HCT116 (cell line): ENCODE results near the gene CADPS. TPM values are rescaled to one million over a fixed set of nuclear protein-coding genes. Genes with fewer than 3 reads are reported as not detected.

Experiments
- ATAC-seq: fragments of 200-7000 bp; cut with Tn5 transposase; 2 replicates; pipeline ENCODE4 v1.9.1; 2020; ENCODE audit warnings: mild to moderate bottlenecking, moderate library complexity
- BruUV-seq: library from RNA; stranded (reverse); fragments of 400-500 nt; replicated peaks from 2 replicates; lab custom pipeline; 2021; lab: Mats Ljungman, UMichigan
- CTCF ChIA-PET: fragments of 300-600 bp; sonication (Branson Sonifier 250); formaldehyde crosslinking; loops from one replicate; lab custom pipeline; 2021; ENCODE audit warnings: antibody characterized with exemption; lab: Charles Lee
- POLR2A ChIA-PET: fragments of 300-600, 350-600 bp; sonication (Branson Sonifier 250); formaldehyde crosslinking; loops from one replicate; lab custom pipeline; 2021; ENCODE audit warnings: antibody characterized with exemption; lab: Charles Lee
- RAD21 ChIA-PET, 2 experiments: fragments of 300-600 bp; sonication (Branson Sonifier 250); formaldehyde crosslinking; loops; one replicate each; lab custom pipeline; 2023; ENCODE audit warnings: low total read pairs in 2 of 2; ENCODE audit not compliant: uncharacterized antibody in 2 of 2, unreplicated experiment in 2 of 2, low non-redundant PET in 1 of 2; lab: Charles Lee
- DNase-seq: peaks from one replicate; pipeline ENCODE4 v3.0.0-alpha.2; 2010; ENCODE audit warnings: low read depth, low spot score
- H2AFZ ChIP-seq: fragments of 200-600 bp; shearing (Covaris generic), sonication (generic); 2 replicates; pipeline ENCODE4 v1.6.1; 2017; ENCODE audit warnings: low read depth, mixed run types, mixed read lengths, antibody characterized with exemption, low read length; ENCODE audit not compliant: poor library complexity, severe bottlenecking
- H3K27ac ChIP-seq: 2 replicates; pipeline ENCODE4 v1.5.1; 2012; ENCODE audit warnings: low read depth, low read length
- H3K27me3 ChIP-seq: fragments of 200-600 bp; sonication (generic); 2 replicates; pipeline ENCODE4 v1.6.1; 2016; ENCODE audit warnings: mixed run types, low read length, mixed read lengths; ENCODE audit not compliant: insufficient read depth
- H3K36me3 ChIP-seq, 2 experiments: fragments of 200-500 bp in 1 of 2; fragments of 200-600 bp in 1 of 2; sonication (Bioruptor generic) in 1 of 2; sonication (generic) in 1 of 2; 2 replicates each; pipeline versions ENCODE4 v1.5.1 to v1.6.1; 2014 to 2016; ENCODE audit warnings: low read length in 2 of 2, inconsistent platforms in 1 of 2, mixed read lengths in 1 of 2, mixed run types in 1 of 2; ENCODE audit not compliant: insufficient read depth in 2 of 2, control insufficient read depth in 1 of 2
- H3K4me1 ChIP-seq, 2 experiments: fragments of 200-600 bp in 1 of 2; sonication (generic) in 1 of 2; 2 replicates each; pipeline versions ENCODE4 v1.5.1 to v1.6.1; 2012 to 2017; ENCODE audit warnings: low read length in 2 of 2, inconsistent platforms in 1 of 2, mild to moderate bottlenecking in 1 of 2, mixed read lengths in 1 of 2, mixed run types in 1 of 2, moderate library complexity in 1 of 2; ENCODE audit not compliant: insufficient read depth in 2 of 2, control insufficient read depth in 1 of 2
- H3K4me2 ChIP-seq: fragments of 200-600 bp; sonication (generic); 2 replicates; pipeline ENCODE4 v1.6.1; 2017; ENCODE audit warnings: mixed run types, low read length, mixed read lengths
- H3K4me3 ChIP-seq, 2 experiments: fragments of 200-600 bp in 1 of 2; sonication (generic) in 1 of 2; replicated peaks in 1 of 2; 2 replicates each; pipeline ENCODE4 v1.5.1; 2011 to 2016; ENCODE audit warnings: low read length in 2 of 2, control low read depth in 1 of 2, low read depth in 1 of 2, mild to moderate bottlenecking in 1 of 2, mixed read lengths in 1 of 2, mixed run types in 1 of 2
- H3K79me2 ChIP-seq: fragments of 200-600 bp; sonication (generic); 2 replicates; pipeline ENCODE4 v1.6.1; 2017; ENCODE audit warnings: mild to moderate bottlenecking, mixed run types, low read length, moderate library complexity, mixed read lengths; ENCODE audit not compliant: insufficient read depth
- H3K9ac ChIP-seq: fragments of 200-600 bp; sonication (generic); 2 replicates; pipeline ENCODE4 v1.6.1; 2016; ENCODE audit warnings: low read length, mixed read lengths
- H3K9me2 ChIP-seq: fragments of 200-600 bp; sonication (generic), shearing (Covaris generic); 2 replicates; pipeline ENCODE4 v1.6.1; 2017; ENCODE audit warnings: mixed run types, mild to moderate bottlenecking, moderate library complexity; ENCODE audit not compliant: insufficient read depth
- H3K9me3 ChIP-seq, 2 experiments: fragments of 200-500 bp in 1 of 2; fragments of 200-600 bp in 1 of 2; sonication (Bioruptor generic) in 1 of 2; sonication (generic) in 1 of 2; 2 replicates each; pipeline ENCODE4 v1.6.1; 2014 to 2017; ENCODE audit warnings: low read length in 2 of 2, mixed read lengths in 2 of 2, inconsistent platforms in 1 of 2, low read depth in 1 of 2, mild to moderate bottlenecking in 1 of 2, mixed run types in 1 of 2, moderate library complexity in 1 of 2; ENCODE audit not compliant: control insufficient read depth in 1 of 2, insufficient read depth in 1 of 2
- H4K20me1 ChIP-seq: fragments of 200-600 bp; sonication (generic), shearing (Covaris generic); 2 replicates; pipeline ENCODE4 v1.6.1; 2017; ENCODE audit warnings: mixed run types, mild to moderate bottlenecking, moderate library complexity; ENCODE audit not compliant: insufficient read depth
- CBX3 ChIP-seq: IDR thresholded peaks from 2 replicates; pipeline ENCODE4 v1.6.1; 2012; ENCODE audit warnings: low read depth
- EGR1 ChIP-seq: IDR thresholded peaks from 2 replicates; pipeline ENCODE4 v1.6.1; 2012; ENCODE audit warnings: low read depth
- EZH2 ChIP-seq: fragments of 200-600 bp; sonication (generic); IDR thresholded peaks from 2 replicates; pipeline ENCODE4 v1.6.1; 2017; ENCODE audit warnings: antibody characterized with exemption, mixed run types
- EZH2phosphoT487 ChIP-seq: fragments of 200-600 bp; IDR thresholded peaks from 2 replicates; pipeline ENCODE4 v1.6.1; 2018; ENCODE audit warnings: antibody characterized with exemption, borderline replicate concordance
- FOSL1 ChIP-seq: IDR thresholded peaks from 2 replicates; pipeline ENCODE4 v1.6.1; 2012; ENCODE audit warnings: low read depth
- JUND ChIP-seq: IDR thresholded peaks from 2 replicates; pipeline ENCODE4 v1.6.1; 2012
- POLR2A ChIP-seq: IDR thresholded peaks from 2 replicates; pipeline ENCODE4 v1.7.0; 2011; ENCODE audit warnings: borderline replicate concordance; ENCODE audit not compliant: insufficient read depth, insufficient read length; ENCODE audit errors: extremely low read depth
- POLR2AphosphoS5 ChIP-seq: IDR thresholded peaks from 2 replicates; pipeline ENCODE4 v1.6.1; 2011; ENCODE audit warnings: mild to moderate bottlenecking, low read depth, low read length, moderate library complexity
- SP1 ChIP-seq: IDR thresholded peaks from 2 replicates; pipeline ENCODE4 v1.6.1; 2012; ENCODE audit warnings: low read depth
- SRF ChIP-seq: IDR thresholded peaks from 2 replicates; pipeline ENCODE4 v1.6.1; 2012; ENCODE audit warnings: low read depth
- TCF7L2 ChIP-seq: IDR thresholded peaks from 2 replicates; pipeline ENCODE4 v1.7.0; 2011; ENCODE audit warnings: borderline replicate concordance, inconsistent platforms; ENCODE audit not compliant: insufficient read depth, insufficient read length; ENCODE audit errors: extremely low read depth
- YY1 ChIP-seq: IDR thresholded peaks from 2 replicates; pipeline ENCODE4 v1.6.1; 2011; ENCODE audit warnings: low read length, low read depth, moderate library complexity, mild to moderate bottlenecking; ENCODE audit not compliant: insufficient replicate concordance; ENCODE audit errors: extremely low read depth
- ZFX ChIP-seq: fragments of 450-650 bp; IDR thresholded peaks from 2 replicates; pipeline ENCODE4 v1.6.1; 2017
- ZNF274 ChIP-seq: fragments of 200-500 bp; sonication (Bioruptor generic); IDR thresholded peaks from 2 replicates; pipeline ENCODE4 v1.6.1; 2014; ENCODE audit warnings: mild to moderate bottlenecking, low read depth, low read length, inconsistent platforms
- intact Hi-C: fragments of 100-400 bp; cut with micrococcal nuclease; formaldehyde crosslinking; loops from 2 replicates; pipeline ENCODE4 v1.10.0; 2022
- total RNA-seq: library from RNA; stranded (reverse); gene quantifications from one replicate; pipeline ENCODE4 v1.2.1, GENCODE V29; 2021; ENCODE audit not compliant: unreplicated experiment
- TF ChIP-seq, protein P1 (sequence below), 3 experiments: fragments of 200-600 bp in 1 of 3; sonication (generic) in 1 of 3; IDR thresholded peaks in 2 of 3; conservative IDR thresholded peaks in 1 of 3; 2 replicates each; pipeline ENCODE4 v1.5.1; 2012 to 2017; ENCODE audit warnings: low read depth in 2 of 3, low read length in 2 of 3, antibody characterized with exemption in 1 of 3, borderline replicate concordance in 1 of 3, control low read depth in 1 of 3, mild to moderate bottlenecking in 1 of 3, mixed read lengths in 1 of 3, mixed run types in 1 of 3, moderate library complexity in 1 of 3; ENCODE audit not compliant: insufficient read depth in 1 of 3

Gene CADPS
- total RNA-seq, 1 experiment from 2014 or later: not detected

DNA sequence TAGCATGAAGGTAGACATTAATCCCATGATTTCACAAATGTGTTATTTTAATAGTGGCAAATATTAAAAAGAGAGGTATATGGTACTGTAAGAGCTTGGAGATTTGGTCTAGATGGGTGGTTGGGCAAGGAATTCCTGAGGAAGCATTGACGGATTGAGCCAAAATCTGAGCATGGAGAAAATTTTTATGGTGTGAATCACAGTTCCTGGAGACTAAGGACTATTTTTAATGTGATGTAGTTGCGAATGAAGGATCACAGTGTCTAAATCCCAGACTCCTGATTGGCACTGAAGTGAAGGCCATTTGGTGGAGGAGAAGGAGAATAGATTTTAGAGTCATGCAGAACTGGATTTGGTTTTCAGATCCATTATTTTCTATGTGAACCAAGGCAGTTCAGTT, 313.2 kb downstream of the CADPS start:
- TF ChIP-seq YY1: no peak
- no peak for TF ChIP-seq POLR2A
- TF ChIP-seq EZH2: no peak
- TF ChIP-seq EGR1: no peak
- TF ChIP-seq, protein P1, sequence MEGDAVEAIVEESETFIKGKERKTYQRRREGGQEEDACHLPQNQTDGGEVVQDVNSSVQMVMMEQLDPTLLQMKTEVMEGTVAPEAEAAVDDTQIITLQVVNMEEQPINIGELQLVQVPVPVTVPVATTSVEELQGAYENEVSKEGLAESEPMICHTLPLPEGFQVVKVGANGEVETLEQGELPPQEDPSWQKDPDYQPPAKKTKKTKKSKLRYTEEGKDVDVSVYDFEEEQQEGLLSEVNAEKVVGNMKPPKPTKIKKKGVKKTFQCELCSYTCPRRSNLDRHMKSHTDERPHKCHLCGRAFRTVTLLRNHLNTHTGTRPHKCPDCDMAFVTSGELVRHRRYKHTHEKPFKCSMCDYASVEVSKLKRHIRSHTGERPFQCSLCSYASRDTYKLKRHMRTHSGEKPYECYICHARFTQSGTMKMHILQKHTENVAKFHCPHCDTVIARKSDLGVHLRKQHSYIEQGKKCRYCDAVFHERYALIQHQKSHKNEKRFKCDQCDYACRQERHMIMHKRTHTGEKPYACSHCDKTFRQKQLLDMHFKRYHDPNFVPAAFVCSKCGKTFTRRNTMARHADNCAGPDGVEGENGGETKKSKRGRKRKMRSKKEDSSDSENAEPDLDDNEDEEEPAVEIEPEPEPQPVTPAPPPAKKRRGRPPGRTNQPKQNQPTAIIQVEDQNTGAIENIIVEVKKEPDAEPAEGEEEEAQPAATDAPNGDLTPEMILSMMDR (IDR thresholded peaks at IDR 0.05 in 2 of 3, conservative IDR thresholded peaks at IDR 0.05 in 1 of 3; ENCODE audit: borderline replicate concordance in 1 of 3, insufficient read depth in 1 of 3, low read depth in 2 of 3, low read length in 2 of 3): no peak
- TF ChIP-seq CBX3: no peak
- no peak for TF ChIP-seq SP1
- no peak for TF ChIP-seq ZFX
- no peak for TF ChIP-seq SRF
- no peak for TF ChIP-seq ZNF274
- TF ChIP-seq JUND: no peak
- TF ChIP-seq FOSL1: no peak
- no peak for TF ChIP-seq EZH2phosphoT487
- no peak for TF ChIP-seq POLR2AphosphoS5
- TF ChIP-seq TCF7L2: no peak
- Histone ChIP-seq H3K36me3 (no peaks in the 10 kb centered on the region), H3K27ac (no peak overlapping the region), H3K4me1 (no peaks in the 10 kb centered on the region), H3K9ac (no peak overlapping the region), H3K4me2 (no peak overlapping the region), H3K9me2 (no peaks in the 10 kb centered on the region), H3K79me2 (no peaks in the 10 kb centered on the region), H3K27me3 (peaks cover 20% of the 10 kb centered on the region; the same call in 1 of the 2 replicates), H4K20me1 (no peaks in the 10 kb centered on the region), H3K4me3 (no peak overlapping the region), H3K9me3 (no peaks in the 10 kb centered on the region), H2AFZ (no peak overlapping the region)
- no TSS peak for BruUV-seq
- CTCF ChIA-PET: no interaction called here
- RAD21 ChIA-PET: no interaction called here
- no peak for DNase-seq
- no peak for ATAC-seq
- intact Hi-C loops: no loop called here
- POLR2A ChIA-PET: no interaction called here
